Measurements from ENCODE around the gene YPEL2.
"Not testable (repeated sequence)": the region's sequence is repeated elsewhere in the genome, so short reads cannot be mapped to it uniquely, and the experiment has no call there.

The YPEL2 gene, protein sequence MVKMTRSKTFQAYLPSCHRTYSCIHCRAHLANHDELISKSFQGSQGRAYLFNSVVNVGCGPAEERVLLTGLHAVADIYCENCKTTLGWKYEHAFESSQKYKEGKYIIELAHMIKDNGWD

GRCh38 chr17:59331129-59331928 lies at the start of gene YPEL2:
Gene YPEL2 (plus strand): TSS chr17:59331655. CDS start chr17:59353410, 21,755 bp downstream.
- Mint-ChIP-seq H3K4me1 (peaks cover 73% of the 10 kb centered on the region), H3K9me3 (no peaks in the 10 kb centered on the region), H3K27ac (peak within 1 kb of the TSS; percentile 92), H3K36me3 (ENCODE audit: low read depth) (no peaks in the 10 kb centered on the region), H3K4me3 (peak within 1 kb of the TSS; percentile 94), H3K27me3 (ENCODE audit: low read depth, poor library complexity) (peaks cover 33% of the 10 kb centered on the region)
- peak; percentile 99 for DNase-seq
- TF ChIP-seq, protein P1, sequence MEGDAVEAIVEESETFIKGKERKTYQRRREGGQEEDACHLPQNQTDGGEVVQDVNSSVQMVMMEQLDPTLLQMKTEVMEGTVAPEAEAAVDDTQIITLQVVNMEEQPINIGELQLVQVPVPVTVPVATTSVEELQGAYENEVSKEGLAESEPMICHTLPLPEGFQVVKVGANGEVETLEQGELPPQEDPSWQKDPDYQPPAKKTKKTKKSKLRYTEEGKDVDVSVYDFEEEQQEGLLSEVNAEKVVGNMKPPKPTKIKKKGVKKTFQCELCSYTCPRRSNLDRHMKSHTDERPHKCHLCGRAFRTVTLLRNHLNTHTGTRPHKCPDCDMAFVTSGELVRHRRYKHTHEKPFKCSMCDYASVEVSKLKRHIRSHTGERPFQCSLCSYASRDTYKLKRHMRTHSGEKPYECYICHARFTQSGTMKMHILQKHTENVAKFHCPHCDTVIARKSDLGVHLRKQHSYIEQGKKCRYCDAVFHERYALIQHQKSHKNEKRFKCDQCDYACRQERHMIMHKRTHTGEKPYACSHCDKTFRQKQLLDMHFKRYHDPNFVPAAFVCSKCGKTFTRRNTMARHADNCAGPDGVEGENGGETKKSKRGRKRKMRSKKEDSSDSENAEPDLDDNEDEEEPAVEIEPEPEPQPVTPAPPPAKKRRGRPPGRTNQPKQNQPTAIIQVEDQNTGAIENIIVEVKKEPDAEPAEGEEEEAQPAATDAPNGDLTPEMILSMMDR (IDR thresholded peaks at IDR 0.05), result no peak

GRCh38 chr17:59284317-59284716 lies 47.1 kb upstream of the YPEL2 start:
- peaks cover 8% of the 10 kb centered on the region for H3K9me3 Mint-ChIP-seq

DNA sequence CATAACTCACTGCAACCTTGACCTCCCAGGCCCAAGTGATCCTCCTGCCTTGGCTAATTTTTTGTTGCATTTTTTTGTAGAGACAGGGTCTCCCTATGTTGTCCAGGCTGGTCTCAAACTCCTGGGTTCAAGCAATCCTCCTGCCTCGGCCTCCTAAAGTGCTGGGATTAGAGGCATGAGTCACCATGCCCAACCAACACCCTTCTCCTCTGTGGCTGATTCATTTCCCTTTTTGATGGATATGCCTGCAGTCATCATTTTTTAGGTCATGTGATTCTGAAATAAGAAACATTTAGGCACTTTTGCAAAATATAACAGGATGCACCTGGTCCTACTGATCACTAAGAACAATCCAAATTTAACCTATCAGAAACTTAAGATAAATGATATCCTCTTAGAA lies 44.0 kb upstream of the YPEL2 start:
- no peak for DNase-seq
- H3K27ac Mint-ChIP-seq, result no peak overlapping the region
- H3K27me3 Mint-ChIP-seq (ENCODE audit: low read depth, poor library complexity), result peaks cover 10% of the 10 kb centered on the region
- TF ChIP-seq, protein P1 (IDR thresholded peaks at IDR 0.05), result no peak
- H3K36me3 Mint-ChIP-seq (ENCODE audit: low read depth), result no peaks in the 10 kb centered on the region
- H3K9me3 Mint-ChIP-seq, result no peaks in the 10 kb centered on the region
- H3K4me1 Mint-ChIP-seq, result peaks cover 13% of the 10 kb centered on the region
- no peak overlapping the region for H3K4me3 Mint-ChIP-seq

More at GRCh38 chr17:59284317-59284716, 47.1 kb upstream of the YPEL2 start:
- Mint-ChIP-seq H3K4me3 (no peak overlapping the region), H3K4me1 (no peaks in the 10 kb centered on the region), H3K27ac (peak overlapping the region; percentile 22), H3K27me3 (ENCODE audit: low read depth, poor library complexity) (peaks cover 10% of the 10 kb centered on the region), H3K36me3 (ENCODE audit: low read depth) (peaks cover 5% of the 10 kb centered on the region)
- DNase-seq, result no peak
- TF ChIP-seq, protein P1 (IDR thresholded peaks at IDR 0.05), result no peak

DNA sequence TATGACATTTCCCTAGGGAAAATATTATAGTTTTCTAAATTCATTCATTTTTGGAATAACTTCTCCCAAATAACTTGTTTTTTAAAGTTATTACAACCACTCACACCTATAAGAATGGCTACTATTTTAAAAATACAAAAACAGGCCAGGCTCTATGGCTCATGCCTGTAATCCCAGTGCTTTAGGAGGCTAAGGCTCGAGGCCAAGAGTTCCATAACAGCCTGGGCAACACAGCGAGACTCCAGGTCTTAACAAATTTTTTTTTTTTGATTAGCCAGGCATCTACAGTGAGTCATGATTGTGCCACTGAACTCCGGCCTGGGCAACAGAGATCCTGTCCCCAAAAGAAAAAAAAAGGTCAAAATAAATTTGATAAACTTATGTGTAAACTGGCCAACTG lies 43.6 kb upstream of the YPEL2 start:
- Mint-ChIP-seq H3K27me3 (ENCODE audit: low read depth, poor library complexity) (peaks cover 10% of the 10 kb centered on the region), H3K9me3 (no peaks in the 10 kb centered on the region), H3K4me1 (peaks cover 13% of the 10 kb centered on the region), H3K36me3 (ENCODE audit: low read depth) (no peaks in the 10 kb centered on the region), H3K27ac (no peak overlapping the region), H3K4me3 (no peak overlapping the region)
- TF ChIP-seq, protein P1 (IDR thresholded peaks at IDR 0.05), result no peak
- no peak for DNase-seq

GRCh38 chr17:59289981-59290301 lies 41.5 kb upstream of the YPEL2 start:
- no peaks in the 10 kb centered on the region for H3K36me3 Mint-ChIP-seq (ENCODE audit: low read depth)
- TF ChIP-seq, protein P1 (IDR thresholded peaks at IDR 0.05), result no peak
- H3K9me3 Mint-ChIP-seq, result no peaks in the 10 kb centered on the region
- peaks cover 10% of the 10 kb centered on the region for H3K27me3 Mint-ChIP-seq (ENCODE audit: low read depth, poor library complexity)
- H3K27ac Mint-ChIP-seq, result no peak overlapping the region
- peaks cover 13% of the 10 kb centered on the region for H3K4me1 Mint-ChIP-seq
- no peak overlapping the region for H3K4me3 Mint-ChIP-seq
- no peak for DNase-seq

GRCh38 chr17:59290302-59290998 lies 41.0 kb upstream of the YPEL2 start:
- not testable (repeated sequence) for H3K27ac Mint-ChIP-seq

More at GRCh38 chr17:59290302-59290998, 41.0 kb upstream of the YPEL2 start:
- DNase-seq; H3K9me3 Mint-ChIP-seq; H3K36me3 Mint-ChIP-seq (ENCODE audit: low read depth); H3K4me3 Mint-ChIP-seq: not testable (repeated sequence)
- Mint-ChIP-seq H3K4me1 (peaks cover 17% of the 10 kb centered on the region), H3K27me3 (ENCODE audit: low read depth, poor library complexity) (peaks cover 13% of the 10 kb centered on the region)

Data from nephron progenitor cell (in vitro differentiated cells).